C4-2B (cell line): ENCODE data around the gene MYRFL.

Experiments used
- ZFX ChIP-seq: fragments of 450-650 bp; IDR thresholded peaks from 2 replicates; pipeline ENCODE4 v1.6.1; 2017
- TF ChIP-seq, protein P1 (sequence below): fragments of 450-650 bp; conservative IDR thresholded peaks from 2 replicates; pipeline ENCODE4 v1.5.1; 2017; ENCODE audit warnings: mild to moderate bottlenecking

DNA sequence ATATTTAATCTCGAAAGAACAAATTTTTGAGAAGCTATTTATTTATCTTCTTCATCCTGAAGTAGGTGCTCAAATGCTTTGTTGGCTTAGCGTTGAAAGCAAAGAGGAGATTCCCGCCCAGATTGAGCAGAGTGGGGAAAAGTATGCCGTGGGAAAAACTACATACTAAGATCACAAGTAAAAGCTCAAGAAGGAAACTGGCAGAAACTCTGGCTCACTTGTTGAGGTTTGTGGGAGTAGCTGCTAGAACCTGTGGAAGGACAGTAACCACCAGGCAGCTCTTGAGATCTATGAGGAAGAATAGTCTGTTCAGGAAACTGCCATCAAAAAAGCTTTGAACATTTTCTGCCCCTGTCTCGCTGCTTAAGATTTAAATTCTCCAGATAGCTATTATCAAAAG is 3.9 kb downstream of the MYRFL start:
- TF ChIP-seq, protein P1, sequence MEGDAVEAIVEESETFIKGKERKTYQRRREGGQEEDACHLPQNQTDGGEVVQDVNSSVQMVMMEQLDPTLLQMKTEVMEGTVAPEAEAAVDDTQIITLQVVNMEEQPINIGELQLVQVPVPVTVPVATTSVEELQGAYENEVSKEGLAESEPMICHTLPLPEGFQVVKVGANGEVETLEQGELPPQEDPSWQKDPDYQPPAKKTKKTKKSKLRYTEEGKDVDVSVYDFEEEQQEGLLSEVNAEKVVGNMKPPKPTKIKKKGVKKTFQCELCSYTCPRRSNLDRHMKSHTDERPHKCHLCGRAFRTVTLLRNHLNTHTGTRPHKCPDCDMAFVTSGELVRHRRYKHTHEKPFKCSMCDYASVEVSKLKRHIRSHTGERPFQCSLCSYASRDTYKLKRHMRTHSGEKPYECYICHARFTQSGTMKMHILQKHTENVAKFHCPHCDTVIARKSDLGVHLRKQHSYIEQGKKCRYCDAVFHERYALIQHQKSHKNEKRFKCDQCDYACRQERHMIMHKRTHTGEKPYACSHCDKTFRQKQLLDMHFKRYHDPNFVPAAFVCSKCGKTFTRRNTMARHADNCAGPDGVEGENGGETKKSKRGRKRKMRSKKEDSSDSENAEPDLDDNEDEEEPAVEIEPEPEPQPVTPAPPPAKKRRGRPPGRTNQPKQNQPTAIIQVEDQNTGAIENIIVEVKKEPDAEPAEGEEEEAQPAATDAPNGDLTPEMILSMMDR: no peak
- no peak for TF ChIP-seq ZFX
